Measurements from ENCODE around the gene CDKAL1. TPM values are rescaled to one million over a fixed set of nuclear protein-coding genes. Genes with fewer than 3 reads are reported as not detected.

Gene CDKAL1
- total and polyA plus RNA-seq, 2 donors from 2014 or later = 4.6 to 20.2 TPM

DNA sequence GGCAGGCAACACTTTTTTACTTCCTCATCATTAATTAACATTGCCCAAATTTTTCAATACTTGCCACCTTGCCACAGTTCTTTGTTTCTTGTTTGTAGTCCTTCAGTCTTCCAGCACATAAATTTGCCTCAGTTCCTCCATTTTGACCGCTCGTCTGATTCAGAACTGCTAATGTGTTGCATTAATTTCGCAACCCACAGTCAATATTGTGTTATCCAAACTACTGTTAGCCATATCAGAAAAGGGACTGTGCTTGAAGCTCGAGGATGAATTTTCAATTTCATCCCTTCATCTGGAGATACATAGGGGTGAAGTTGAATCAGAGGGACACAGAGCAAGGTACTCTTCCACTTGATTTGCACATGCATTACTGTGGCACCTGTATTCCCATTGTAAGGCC, 421.5 kb downstream of the CDKAL1 start:
- no peak overlapping the region for H3K9ac ChIP-seq (ENCODE audit: low read length in 3 of 3)
- no peaks in the 10 kb centered on the region for H3K9me3 ChIP-seq (ENCODE audit: control insufficient read depth in 2 of 3, insufficient read depth in 1 of 3, low read length in 3 of 3)
- no peak overlapping the region for H3K27ac ChIP-seq (ENCODE audit: low read depth in 2 of 2, low read length in 2 of 2)
- no peak for TF ChIP-seq CTCF (IDR thresholded peaks at IDR 0.05; ENCODE audit: borderline replicate concordance, extremely low read depth, insufficient read depth)
- intact Hi-C loops (cut with DNase I) = no loop called here
- no peaks in the 10 kb centered on the region for H3K27me3 ChIP-seq (ENCODE audit: control insufficient read depth, insufficient read depth, low read length)
- H3K4me1 ChIP-seq (ENCODE audit: control insufficient read depth in 2 of 3, insufficient read depth in 2 of 3, low read depth in 1 of 3, low read length in 3 of 3) = no peaks in the 10 kb centered on the region
- no peak for FAIRE-seq
- no peak for DNase-seq
- H3K36me3 ChIP-seq (ENCODE audit: control insufficient read depth in 2 of 3, insufficient read depth in 3 of 3, low read length in 3 of 3) = peaks cover 0 to 3% (median 0%) of the 10 kb centered on the region in 3 donors
- H3K4me3 ChIP-seq (ENCODE audit: low read length in 3 of 3) = no peak overlapping the region

GRCh38 chr6:20960067-20960466, 425.8 kb downstream of the CDKAL1 start:
- TF ChIP-seq CTCF (IDR thresholded peaks at IDR 0.05; ENCODE audit: borderline replicate concordance, extremely low read depth, insufficient read depth) = no peak

GRCh38 chr6:20965276-20965675, 431.0 kb downstream of the CDKAL1 start:
- intact Hi-C loops (cut with DNase I) = no loop called here
- Histone ChIP-seq H3K36me3 (ENCODE audit: control insufficient read depth in 2 of 3, insufficient read depth in 3 of 3, low read length in 3 of 3) (no peaks in the 10 kb centered on the region), H3K9me3 (ENCODE audit: control insufficient read depth in 2 of 3, insufficient read depth in 1 of 3, low read length in 3 of 3) (peaks cover 0 to 14% (median 1%) of the 10 kb centered on the region in 3 donors), H3K27ac (ENCODE audit: low read depth in 2 of 2, low read length in 2 of 2) (peak overlapping the region in 1 of 2 donors; percentile 2), H3K9ac (ENCODE audit: low read length in 3 of 3) (no peak overlapping the region), H3K4me3 (ENCODE audit: low read length in 3 of 3) (peak overlapping the region in 1 of 3 donors; percentile 36), H3K4me1 (ENCODE audit: control insufficient read depth in 2 of 3, insufficient read depth in 2 of 3, low read depth in 1 of 3, low read length in 3 of 3) (peaks cover 0 to 3% (median 0%) of the 10 kb centered on the region in 3 donors), H3K27me3 (ENCODE audit: control insufficient read depth, insufficient read depth, low read length) (no peaks in the 10 kb centered on the region)
- no peak for TF ChIP-seq CTCF (IDR thresholded peaks at IDR 0.05; ENCODE audit: borderline replicate concordance, extremely low read depth, insufficient read depth)
- FAIRE-seq (no peak), DNase-seq (no peak)

More at GRCh38 chr6:20960067-20960466, 425.8 kb downstream of the CDKAL1 start:
- Histone ChIP-seq H3K9ac (ENCODE audit: low read length in 3 of 3) (no peak overlapping the region), H3K9me3 (ENCODE audit: control insufficient read depth in 2 of 3, insufficient read depth in 1 of 3, low read length in 3 of 3) (no peaks in the 10 kb centered on the region), H3K4me3 (ENCODE audit: low read length in 3 of 3) (no peak overlapping the region), H3K36me3 (ENCODE audit: control insufficient read depth in 2 of 3, insufficient read depth in 3 of 3, low read length in 3 of 3) (peaks cover 0 to 3% (median 0%) of the 10 kb centered on the region in 3 donors), H3K4me1 (ENCODE audit: control insufficient read depth in 2 of 3, insufficient read depth in 2 of 3, low read depth in 1 of 3, low read length in 3 of 3) (no peaks in the 10 kb centered on the region), H3K27ac (ENCODE audit: low read depth in 2 of 2, low read length in 2 of 2) (no peak overlapping the region), H3K27me3 (ENCODE audit: control insufficient read depth, insufficient read depth, low read length) (no peaks in the 10 kb centered on the region)
- FAIRE-seq = no peak
- DNase-seq = no peak
- intact Hi-C loops (cut with DNase I) = no loop called here

GRCh38 chr6:20965915-20966314, 431.7 kb downstream of the CDKAL1 start:
- no peak for FAIRE-seq

More at GRCh38 chr6:20965915-20966314, 431.7 kb downstream of the CDKAL1 start:
- Histone ChIP-seq H3K27me3 (ENCODE audit: control insufficient read depth, insufficient read depth, low read length) (no peaks in the 10 kb centered on the region), H3K9me3 (ENCODE audit: control insufficient read depth in 2 of 3, insufficient read depth in 1 of 3, low read length in 3 of 3) (peaks cover 0 to 15% (median 1%) of the 10 kb centered on the region in 3 donors), H3K9ac (ENCODE audit: low read length in 3 of 3) (no peak overlapping the region), H3K27ac (ENCODE audit: low read depth in 2 of 2, low read length in 2 of 2) (peak overlapping the region in 1 of 2 donors; percentile 2), H3K4me1 (ENCODE audit: control insufficient read depth in 2 of 3, insufficient read depth in 2 of 3, low read depth in 1 of 3, low read length in 3 of 3) (peaks cover 0 to 3% (median 0%) of the 10 kb centered on the region in 3 donors), H3K4me3 (ENCODE audit: low read length in 3 of 3) (peak overlapping the region in 1 of 3 donors; percentile 36), H3K36me3 (ENCODE audit: control insufficient read depth in 2 of 3, insufficient read depth in 3 of 3, low read length in 3 of 3) (no peaks in the 10 kb centered on the region)
- DNase-seq = peak in 2 of 5 donors; percentile 15 to 29
- TF ChIP-seq CTCF (IDR thresholded peaks at IDR 0.05; ENCODE audit: borderline replicate concordance, extremely low read depth, insufficient read depth) = no peak
- intact Hi-C loops (cut with DNase I) = no loop called here

All from kidney (tissue), 14 donors.